ENCODE measurements around the gene AIF1.
"Not testable (repeated sequence)": the region's sequence is repeated elsewhere in the genome, so short reads cannot be mapped to it uniquely, and the experiment has no call there.

The AIF1 gene

GRCh38 chr6:31580807-31581433, 34.1 kb upstream of the AIF1 start:
- peak; percentile 81 for DNase-seq (ENCODE audit: low spot score)

GRCh38 chr6:31581434-31582229, 33.4 kb upstream of the AIF1 start:
- peak; percentile 27 for DNase-seq (ENCODE audit: low spot score)

- peak; percentile 3 for DNase-seq (ENCODE audit: low spot score)
These were observed 32.8 kb upstream of the AIF1 start, which contains the start of gene LTB for GRCh38 chr6:31582230-31582643. TSS of gene LTB (minus strand) at chr6:31582424. CDS start at chr6:31582417, 7 bp downstream.

- peak; percentile 43 for DNase-seq (ENCODE audit: low spot score)
These were observed 29.5 kb upstream of the AIF1 start for GRCh38 chr6:31585491-31585890.

GRCh38 chr6:31586008-31586407, 29.0 kb upstream of the AIF1 start, which contains the start of gene LST1:
TSS of gene LST1 (plus strand) at chr6:31586277. CDS start at chr6:31587300, 1,023 bp downstream.
- DNase-seq (ENCODE audit: low spot score), result no peak

GRCh38 chr6:31586599-31587281, 28.3 kb upstream of the AIF1 start:
- no peak for DNase-seq (ENCODE audit: low spot score)

GRCh38 chr6:31587791-31588777, 26.9 kb upstream of the AIF1 start:
- no peak for DNase-seq (ENCODE audit: low spot score)

GRCh38 chr6:31588871-31589650, 26.0 kb upstream of the AIF1 start:
- no peak for DNase-seq (ENCODE audit: low spot score)

- not testable (repeated sequence) for DNase-seq (ENCODE audit: low spot score)
These were observed 24.3 kb upstream of the AIF1 start for GRCh38 chr6:31590691-31591090.

GRCh38 chr6:31592396-31592771, 22.6 kb upstream of the AIF1 start:
- DNase-seq (ENCODE audit: low spot score), result no peak

GRCh38 chr6:31597006-31597405, 18.0 kb upstream of the AIF1 start:
- DNase-seq (ENCODE audit: low spot score), result peak; percentile 54

- no peak for DNase-seq (ENCODE audit: low spot score)
These were observed 7.7 kb upstream of the AIF1 start for GRCh38 chr6:31607317-31607716.

GRCh38 chr6:31609519-31610406, 5.3 kb upstream of the AIF1 start:
- DNase-seq (ENCODE audit: low spot score), result no peak

GRCh38 chr6:31610968-31611367, 4.1 kb upstream of the AIF1 start:
- DNase-seq (ENCODE audit: low spot score), result no peak

- DNase-seq (ENCODE audit: low spot score), result no peak
These were observed 887 bp upstream of the AIF1 start for GRCh38 chr6:31614075-31614619.

- DNase-seq (ENCODE audit: low spot score), result no peak
These were observed 714 bp downstream of the AIF1 start for GRCh38 chr6:31615748-31616147.

GRCh38 chr6:31617010-31617409, 2.0 kb downstream of the AIF1 start:
- no peak for DNase-seq (ENCODE audit: low spot score)

- DNase-seq (ENCODE audit: low spot score), result peak; percentile 100
These were observed 5.0 kb downstream of the AIF1 start for GRCh38 chr6:31619805-31620585.

Measured in kidney tubule cell (primary cell).